PC-3 (cell line): ENCODE results near the gene PSMA7. TPM values are rescaled to one million over a fixed set of nuclear protein-coding genes. Genes with fewer than 3 reads are reported as not detected.

Experiments used
- ATAC-seq: fragments of 200-7000 bp; cut with Tn5 transposase; 2 replicates; pipeline ENCODE4 v1.9.1; 2020; ENCODE audit warnings: mild to moderate bottlenecking, moderate library complexity
- BruUV-seq: library from RNA; stranded (reverse); fragments of 400-500 nt; replicated peaks from 2 replicates; lab custom pipeline; 2021; lab: Mats Ljungman, UMichigan
- CTCF ChIA-PET: fragments of 300-600 bp; sonication (Branson Sonifier 250); formaldehyde crosslinking; loops from one replicate; lab custom pipeline; 2022; ENCODE audit warnings: antibody characterized with exemption; lab: Charles Lee
- POLR2A ChIA-PET: fragments of 300-600 bp; sonication (Branson Sonifier 250); formaldehyde crosslinking; loops from one replicate; lab custom pipeline; 2022; ENCODE audit warnings: antibody characterized with exemption; ENCODE audit not compliant: unreplicated experiment; lab: Charles Lee
- DNase-seq: peaks from one replicate; pipeline ENCODE4 v3.0.0-alpha.2; 2015
- H2AFZ ChIP-seq: fragments of 300-600 bp; sonication (generic); 2 replicates; pipeline ENCODE4 v1.6.0; 2016; ENCODE audit warnings: antibody characterized with exemption, low read length
- H3F3A ChIP-seq: fragments of 300-600 bp; sonication (generic); one replicate; pipeline ENCODE4 v1.6.0; 2017; ENCODE audit warnings: antibody characterized with exemption, low read length, control low read depth, mild to moderate bottlenecking; ENCODE audit not compliant: unreplicated experiment
- H3K27ac ChIP-seq: fragments of 300-600 bp; sonication (generic); 2 replicates; pipeline ENCODE4 v1.5.1; 2016; ENCODE audit warnings: mild to moderate bottlenecking, low read length
- H3K27me3 ChIP-seq: fragments of 300-600 bp; sonication (generic); 2 replicates; pipeline ENCODE4 v1.6.1; 2016; ENCODE audit warnings: low read length, mixed read lengths
- H3K36me3 ChIP-seq: fragments of 300-600 bp; sonication (generic); 2 replicates; pipeline ENCODE4 v1.6.1; 2016; ENCODE audit warnings: low read depth, mixed run types, low read length, mixed read lengths
- H3K4me1 ChIP-seq: fragments of 300-600 bp; sonication (generic); 2 replicates; pipeline ENCODE4 v1.5.1; 2016; ENCODE audit warnings: low read length; ENCODE audit not compliant: insufficient read depth
- H3K4me2 ChIP-seq: fragments of 300-600 bp; sonication (generic); 2 replicates; pipeline ENCODE4 v1.6.0; 2016; ENCODE audit warnings: low read length
- H3K4me3 ChIP-seq: fragments of 300-600 bp; sonication (generic); 2 replicates; pipeline ENCODE4 v1.5.1; 2016; ENCODE audit warnings: mild to moderate bottlenecking, low read length, mixed read lengths
- H3K79me2 ChIP-seq: fragments of 300-600 bp; sonication (generic); 2 replicates; pipeline ENCODE4 v1.6.1; 2017; ENCODE audit warnings: low read length, mixed read lengths
- H3K9ac ChIP-seq: fragments of 300-600 bp; sonication (generic); 2 replicates; pipeline ENCODE4 v1.6.0; 2016; ENCODE audit warnings: mild to moderate bottlenecking, low read length
- H3K9me2 ChIP-seq: fragments of 300-600 bp; sonication (generic); replicated peaks from 2 replicates; pipeline ENCODE4 v1.6.1; 2016; ENCODE audit warnings: mixed run types, low read length, mixed read lengths
- H3K9me3 ChIP-seq: fragments of 300-600 bp; sonication (generic); 2 replicates; pipeline ENCODE4 v1.6.1; 2016; ENCODE audit warnings: low read length, mixed read lengths
- H4K20me1 ChIP-seq: fragments of 300-600 bp; sonication (generic); 2 replicates; pipeline ENCODE4 v1.6.1; 2016; ENCODE audit warnings: low read length, mixed read lengths
- CTCF ChIP-seq: fragments of 300-600 bp; sonication (generic); conservative IDR thresholded peaks from 2 replicates; pipeline ENCODE4 v1.5.1; 2017; ENCODE audit warnings: antibody characterized with exemption, low read depth, mild to moderate bottlenecking, low read length
- EZH2 ChIP-seq: fragments of 300-600 bp; sonication (generic); IDR thresholded peaks from one replicate; pipeline ENCODE4 v1.6.1; 2017; ENCODE audit warnings: antibody characterized with exemption, mild to moderate bottlenecking, low read length; ENCODE audit not compliant: unreplicated experiment
- EZH2phosphoT487 ChIP-seq: fragments of 300-600 bp; sonication (generic); IDR thresholded peaks from 2 replicates; pipeline ENCODE4 v1.6.1; 2018; ENCODE audit warnings: mild to moderate bottlenecking, antibody characterized with exemption, low read length, borderline replicate concordance
- intact Hi-C: fragments of 100-400 bp; cut with micrococcal nuclease; formaldehyde crosslinking; loops from 2 replicates; pipeline ENCODE4 v1.9.0; 2023
- total RNA-seq: library from RNA; depleted of rRNA; stranded (reverse); fragments of >200 nt; gene quantifications from 2 replicates; pipeline ENCODE4 v1.2.3, GENCODE V29; 2014

Gene PSMA7
- total RNA-seq, 1 experiment from 2014 or later = 751 TPM

- H3K9me3 ChIP-seq = no peaks in the 10 kb centered on the region
- H3K4me3 ChIP-seq = no peak overlapping the region
- peaks cover 12% of the 10 kb centered on the region for H3K4me1 ChIP-seq
- ATAC-seq = no peak
- peaks cover 42% of the 10 kb centered on the region for H3K79me2 ChIP-seq
- BruUV-seq = no TSS peak
- H3K9ac ChIP-seq = no peak overlapping the region
- H3K36me3 ChIP-seq = peaks cover 64% of the 10 kb centered on the region
- no peaks in the 10 kb centered on the region for H3F3A ChIP-seq
- H3K27ac ChIP-seq = no peak overlapping the region
- ChIA-PET POLR2A (no interaction called here), CTCF (no interaction called here)
- no peak overlapping the region for H3K4me2 ChIP-seq
- no peaks in the 10 kb centered on the region for H3K27me3 ChIP-seq
- DNase-seq = no peak
- H3K9me2 ChIP-seq = no peaks in the 10 kb centered on the region
- peaks cover 58% of the 10 kb centered on the region for H4K20me1 ChIP-seq
- H2AFZ ChIP-seq = no peak overlapping the region
- TF ChIP-seq EZH2 (no peak), CTCF (no peak), EZH2phosphoT487 (no peak)
- intact Hi-C loops = no loop called here
Measured at GRCh38 chr20:62138912-62139311, 4.3 kb downstream of the PSMA7 start.

- no peaks in the 10 kb centered on the region for H3K27me3 ChIP-seq
- no peak overlapping the region for H3K9ac ChIP-seq
- no peaks in the 10 kb centered on the region for H3K9me2 ChIP-seq
- H3F3A ChIP-seq = no peaks in the 10 kb centered on the region
- H3K79me2 ChIP-seq = peaks cover 42% of the 10 kb centered on the region
- intact Hi-C loops = no loop called here
- TF ChIP-seq EZH2phosphoT487 (no peak), CTCF (no peak), EZH2 (no peak)
- DNase-seq = no peak
- peaks cover 66% of the 10 kb centered on the region for H3K36me3 ChIP-seq
- peaks cover 12% of the 10 kb centered on the region for H3K4me1 ChIP-seq
- peaks cover 58% of the 10 kb centered on the region for H4K20me1 ChIP-seq
- CTCF ChIA-PET = no interaction called here
- POLR2A ChIA-PET = no interaction called here
- H2AFZ ChIP-seq = no peak overlapping the region
- H3K27ac ChIP-seq = no peak overlapping the region
- no peak overlapping the region for H3K4me2 ChIP-seq
- ATAC-seq = no peak
- no peaks in the 10 kb centered on the region for H3K9me3 ChIP-seq
- H3K4me3 ChIP-seq = no peak overlapping the region
- BruUV-seq = no TSS peak
Measured at GRCh38 chr20:62138204-62138543, 5.0 kb downstream of the PSMA7 start.

- no peak overlapping the region for H2AFZ ChIP-seq
- no peaks in the 10 kb centered on the region for H3K9me2 ChIP-seq
- POLR2A ChIA-PET = no interaction called here
- CTCF ChIA-PET = no interaction called here
- intact Hi-C loops = loop anchor here (1.0 to 2.0 kb wide), 3 partner anchors 15 to 126 kb away; partner anchors contain the start of genes LSM14B and TAF4
- no TSS peak for BruUV-seq
- H3K9ac ChIP-seq = no peak overlapping the region
- no peak for DNase-seq
- no peaks in the 10 kb centered on the region for H3F3A ChIP-seq
- H3K79me2 ChIP-seq = peaks cover 40% of the 10 kb centered on the region
- H3K4me1 ChIP-seq = peaks cover 12% of the 10 kb centered on the region
- no peak overlapping the region for H3K4me3 ChIP-seq
- no peak overlapping the region for H3K4me2 ChIP-seq
- no peaks in the 10 kb centered on the region for H3K9me3 ChIP-seq
- no peak overlapping the region for H3K27ac ChIP-seq
- H4K20me1 ChIP-seq = peaks cover 58% of the 10 kb centered on the region
- no peaks in the 10 kb centered on the region for H3K27me3 ChIP-seq
- peaks cover 66% of the 10 kb centered on the region for H3K36me3 ChIP-seq
- no peak for ATAC-seq
- TF ChIP-seq CTCF (no peak), EZH2phosphoT487 (no peak), EZH2 (no peak)
Measured at GRCh38 chr20:62137478-62138203, 5.6 kb downstream of the PSMA7 start.
